GM23338 (cell line): ENCODE measurements around the gene NACA2. TPM values are rescaled to one million over a fixed set of nuclear protein-coding genes. Genes with fewer than 3 reads are reported as not detected.

Experiments
- polyA plus RNA-seq: library from polyadenylated mRNA; unstranded; fragments of >200 nt; fragmentation: Nextera tagmentation; extraction: Ambion mirVana; gene quantifications from 2 replicates; pipeline ENCODE4 v1.2.1, GENCODE V29; 2016
- total RNA-seq: library from RNA; depleted of rRNA; stranded (reverse); fragments of >200 nt; shearing (Covaris generic); gene quantifications from 2 replicates; pipeline ENCODE4 v1.2.3, GENCODE V29; 2014; rRNA removed

The NACA2 gene
- total and polyA plus RNA-seq, 2 experiments from 2014 or later, result 0.65 TPM; not detected in 1

Other genes with a start within 250 kb of the NACA2 start
- not detected in 2 replicates for gene TBX2, start 191.4 kb downstream of the NACA2 start, total RNA-seq
- 0.10 TPM in 1 of 2 replicates, not detected in the other for gene TBX2, start 191.4 kb downstream of the NACA2 start, polyA plus RNA-seq
- not detected in 2 replicates for gene TBX4, start 138.8 kb downstream of the NACA2 start, total RNA-seq
- not detected in 2 replicates for gene TBX4, start 138.8 kb downstream of the NACA2 start, polyA plus RNA-seq